K562 (cell line): ENCODE measurements around the gene ZBTB9. TPM values are rescaled to one million over a fixed set of nuclear protein-coding genes. Genes with fewer than 3 reads are reported as not detected.

Experiments used
- ATAC-seq: fragments of 200-7000 bp; cut with Tn5 transposase; 3 replicates; pipeline ENCODE4 v1.9.1; 2020; ENCODE audit warnings: moderate library complexity
- BruUV-seq: library from RNA; stranded (reverse); fragments of 400-500 nt; replicated peaks from 2 replicates; lab custom pipeline; 2021; lab: Mats Ljungman, UMichigan
- CTCF ChIA-PET: fragments of 300-600 bp; formaldehyde crosslinking; extraction: SDS; loops from one replicate; lab custom pipeline; 2021; ENCODE audit warnings: low intra/inter-chr PET ratio; lab: Yijun Ruan, JAX
- POLR2A ChIA-PET: fragments of 300-600, 350-650 bp; sonication (Branson Sonifier 250); formaldehyde crosslinking; extraction: SDS; loops from one replicate; lab custom pipeline; 2021; ENCODE audit warnings: antibody characterized with exemption, inconsistent platforms; lab: Yijun Ruan, JAX
- DNase-seq, 4 experiments: peaks; one replicate each; pipeline versions ENCODE4 v3.0.0 to v3.0.0-alpha.2; 2011 to 2018; ENCODE audit warnings: low spot score in 3 of 4, mixed read lengths in 3 of 4; ENCODE audit errors: extremely low read depth in 1 of 4
- FAIRE-seq: peaks from 2 replicates; lab custom pipeline; 2011; peaks lifted over from hg19 to GRCh38; lab: Jason Lieb, UNC
- H2AFZ ChIP-seq: 2 replicates; pipeline ENCODE4 v1.6.0; 2011; ENCODE audit warnings: low read depth, low read length, control low read depth, inconsistent platforms
- H3K27ac ChIP-seq: fragments of 200-600 bp; 3 replicates; pipeline ENCODE4 v1.8.0; 2011; ENCODE audit warnings: low read depth, mild to moderate bottlenecking, control low read depth, inconsistent platforms, low read length, moderate library complexity, mixed read lengths; ENCODE audit errors: extremely low read depth
- H3K27me3 ChIP-seq, 2 experiments: fragments of 300-600 bp in 1 of 2; 2 replicates in 1 of 2; 3 replicates in 1 of 2; pipeline versions ENCODE4 v1.6.0 to v1.8.0; 2011; ENCODE audit warnings: inconsistent platforms in 2 of 2, low read length in 2 of 2, mild to moderate bottlenecking in 1 of 2, mixed read lengths in 1 of 2, moderate library complexity in 1 of 2; ENCODE audit not compliant: control insufficient read depth in 2 of 2, insufficient read depth in 2 of 2
- H3K36me3 ChIP-seq: fragments of 300-600 bp; 3 replicates; pipeline ENCODE4 v1.8.0; 2011; ENCODE audit warnings: mild to moderate bottlenecking, low read length, inconsistent platforms; ENCODE audit not compliant: control insufficient read depth, insufficient read depth
- H3K4me1 ChIP-seq, 2 experiments: fragments of 200-600 bp in 1 of 2; replicated peaks in 1 of 2; 2 replicates in 1 of 2; 3 replicates in 1 of 2; pipeline versions ENCODE4 v1.5.1 to v1.8.0; 2011; ENCODE audit warnings: inconsistent platforms in 2 of 2, low read length in 2 of 2, mild to moderate bottlenecking in 1 of 2, mixed read lengths in 1 of 2, moderate library complexity in 1 of 2; ENCODE audit not compliant: control insufficient read depth in 2 of 2, insufficient read depth in 2 of 2
- H3K4me2 ChIP-seq: 2 replicates; pipeline ENCODE4 v1.6.1; 2011; ENCODE audit warnings: low read length, control low read depth, inconsistent platforms, mixed read lengths; ENCODE audit not compliant: insufficient read depth
- H3K4me3 ChIP-seq: fragments of 200-600 bp; sonication (generic), shearing (Covaris generic); 2 replicates; pipeline ENCODE4 v1.5.1; 2016; ENCODE audit warnings: control low read depth, inconsistent platforms
- H3K79me2 ChIP-seq: fragments of 200-600 bp; 3 replicates; pipeline ENCODE4 v1.8.0; 2011; ENCODE audit warnings: low read length, inconsistent platforms; ENCODE audit not compliant: control insufficient read depth, insufficient read depth
- H3K9ac ChIP-seq, 2 experiments: 2 replicates each; pipeline versions ENCODE4 v1.6.0 to v1.6.1; 2011; ENCODE audit warnings: low read depth in 2 of 2, low read length in 2 of 2, control low read depth in 1 of 2, inconsistent platforms in 1 of 2, mild to moderate bottlenecking in 1 of 2, mixed read lengths in 1 of 2; ENCODE audit not compliant: insufficient read depth in 1 of 2
- H3K9me1 ChIP-seq: one replicate; pipeline ENCODE4 v1.6.0; 2011; ENCODE audit warnings: inconsistent platforms, mild to moderate bottlenecking, low read length, moderate library complexity; ENCODE audit not compliant: control insufficient read depth, insufficient read depth
- H3K9me3 ChIP-seq: replicated peaks from 2 replicates; pipeline ENCODE4 v1.5.1; 2011; ENCODE audit warnings: low read depth, low read length, inconsistent platforms; ENCODE audit not compliant: control insufficient read depth, insufficient read depth
- H4K20me1 ChIP-seq: replicated peaks from 2 replicates; pipeline ENCODE4 v1.6.1; 2011; ENCODE audit warnings: low read length, inconsistent platforms, mixed read lengths; ENCODE audit not compliant: control insufficient read depth, insufficient read depth
- BRF1 ChIP-seq: IDR thresholded peaks from 3 replicates; pipeline ENCODE4 v1.6.1; 2011; ENCODE audit warnings: borderline replicate concordance, mild to moderate bottlenecking; ENCODE audit not compliant: insufficient read length; ENCODE audit errors: extremely low read depth
- EGR1 ChIP-seq: fragments of 450-650 bp; conservative IDR thresholded peaks from 2 replicates; pipeline ENCODE4 v1.6.1; 2017; ENCODE audit warnings: mild to moderate bottlenecking
- EHMT2 ChIP-seq: fragments of 450-650 bp; IDR thresholded peaks from 2 replicates; pipeline ENCODE4 v1.6.1; 2018; ENCODE audit warnings: antibody characterized with exemption
- HBP1 ChIP-seq: fragments of 450-650 bp; formaldehyde crosslinking; IDR thresholded peaks from 2 replicates; pipeline ENCODE4 v1.4.0; 2022; ENCODE audit warnings: missing genetic modification characterization
- HDAC1 ChIP-seq, 2 experiments: fragments of 450-650 bp; IDR thresholded peaks; 2 replicates each; pipeline ENCODE4 v1.6.1; 2016 to 2017; ENCODE audit warnings: inconsistent platforms in 1 of 2, mild to moderate bottlenecking in 1 of 2, moderate library complexity in 1 of 2
- MCM2 ChIP-seq: fragments of 450-650 bp; IDR thresholded peaks from 2 replicates; pipeline ENCODE4 v1.6.1; 2017; ENCODE audit warnings: low read depth, mild to moderate bottlenecking
- MCM5 ChIP-seq: fragments of 450-650 bp; IDR thresholded peaks from 2 replicates; pipeline ENCODE4 v1.6.1; 2016; ENCODE audit warnings: low read depth
- MCM7 ChIP-seq, 2 experiments: fragments of 450-650 bp; IDR thresholded peaks; 2 replicates each; pipeline ENCODE4 v1.6.1; 2016 to 2018
- PPARD ChIP-seq: fragments of 250-450 bp; sonication (Bioruptor Pico); IDR thresholded peaks from 2 replicates; pipeline ENCODE4 v1.8.0; 2022; ENCODE audit warnings: inconsistent platforms, mild to moderate bottlenecking, moderate library complexity
- RBFOX2 ChIP-seq: fragments of 200-400 bp; formaldehyde crosslinking; IDR thresholded peaks from 2 replicates; pipeline ENCODE4 v1.6.1; 2017; ENCODE audit warnings: low read depth, mild to moderate bottlenecking, low read length, moderate library complexity
- SMARCC2 ChIP-seq: fragments of 450-650 bp; IDR thresholded peaks from 2 replicates; pipeline ENCODE4 v1.6.1; 2017; ENCODE audit warnings: antibody characterized with exemption, moderate library complexity, mild to moderate bottlenecking, low read depth
- SRSF3 ChIP-seq: fragments of 200-400 bp; formaldehyde crosslinking; IDR thresholded peaks from 2 replicates; pipeline ENCODE4 v1.6.1; 2016; ENCODE audit warnings: mild to moderate bottlenecking, low read length, moderate library complexity; ENCODE audit not compliant: insufficient read depth
- TSC22D4 ChIP-seq: fragments of 450-650 bp; IDR thresholded peaks from 2 replicates; pipeline ENCODE4 v1.6.1; 2016; ENCODE audit warnings: missing genetic modification characterization, missing biosample characterization, control low read depth
- ZNF354B ChIP-seq: fragments of 250-450 bp; sonication (Bioruptor Pico); IDR thresholded peaks from 2 replicates; pipeline ENCODE4 v1.4.0; 2020
- whole genome bisulfite sequencing: fragments of 100-300 bp; shearing (Covaris generic); methylation state at CpG from one replicate; pipeline ENCODE4 v1.1.6; 2016; ENCODE audit warnings: low coverage, mixed read lengths; ENCODE audit not compliant: insufficient coverage; ENCODE audit errors: missing lambda C conversion rate; 5-methylcytosine and 5-hydroxymethylcytosine counted together
- in situ Hi-C: fragments of 300-500 bp; cut with MboI; formaldehyde crosslinking; loops from 4 replicates; pipeline ENCODE4 v1.15.0; 2018; ENCODE audit warnings: inconsistent platforms, mixed read lengths
- intact Hi-C: fragments of 100-400 bp; cut with micrococcal nuclease; formaldehyde crosslinking; loops from 2 replicates; pipeline ENCODE4 v1.14.2; 2022
- polyA plus RNA-seq, 8 experiments: library from polyadenylated mRNA; depleted of rRNA in 4 of 8; stranded (reverse) in 5 of 8; unstranded in 3 of 8; fragments of >200 nt; fragmentation: Nextera tagmentation in 2 of 8; fragmentation: Illumina TruSeq in 1 of 8; extraction: Ambion mirVana in 2 of 8; extraction: Trizol in 1 of 8; gene quantifications; 2 replicates each; pipeline versions ENCODE4 v1.2.1 to v1.2.3, GENCODE V29; 2011 to 2014; ENCODE audit warnings: inconsistent platforms in 1 of 8, missing spikeins in 1 of 8
- total RNA-seq, 7 experiments: library from RNA; depleted of rRNA in 6 of 7; stranded (reverse); fragments of >200 nt in 6 of 7; fragmentation: Illumina TruSeq in 2 of 7; extraction: Trizol in 2 of 7; gene quantifications; 2 replicates each; pipeline versions ENCODE4 v1.2.1 to v1.2.3, GENCODE V29; 2011 to 2021; ENCODE audit warnings: low replicate concordance in 1 of 7
- TF ChIP-seq, protein P1 (sequence below), 2 experiments: fragments of 250-450 bp in 1 of 2; fragments of 450-650 bp in 1 of 2; sonication (Bioruptor Pico) in 1 of 2; IDR thresholded peaks; 2 replicates each; pipeline versions ENCODE4 v1.6.1 to v1.8.0; 2016 to 2021; ENCODE audit warnings: mild to moderate bottlenecking in 2 of 2, moderate library complexity in 2 of 2, missing compliant biosample characterization in 1 of 2, missing genetic modification characterization in 1 of 2
- TF ChIP-seq, protein P2 (sequence below): fragments of 450-650 bp; IDR thresholded peaks from one replicate; pipeline ENCODE4 v1.6.1; 2018; ENCODE audit warnings: mild to moderate bottlenecking, moderate library complexity; ENCODE audit not compliant: partially characterized antibody
- TF ChIP-seq, protein P3 (sequence below): fragments of 450-650 bp; IDR thresholded peaks from 2 replicates; pipeline ENCODE4 v1.6.1; 2016

Gene ZBTB9
- total and polyA plus RNA-seq, 9 of the 15 experiments (the other 6 are each of a cell fraction or from before 2014, with no cell fraction given), result 1.9 to 19.5 (median 10.4) TPM

- Histone ChIP-seq H3K9me1 (no peaks in the 10 kb centered on the region), H3K27ac (no peak overlapping the region), H4K20me1 (no peaks in the 10 kb centered on the region; the same call in 1 of the 2 replicates), H3K9me3 (no peaks in the 10 kb centered on the region), H3K4me3 (no peak overlapping the region), H3K9ac (peak overlapping the region in 1 of 2 experiments; percentile 69; a peak in 1 of 4 replicates), H3K79me2 (peaks cover 25% of the 10 kb centered on the region), H3K4me2 (no peak overlapping the region), H2AFZ (no peak overlapping the region), H3K27me3 (no peaks in the 10 kb centered on the region), H3K4me1 (peaks cover 31 to 41% of the 10 kb centered on the region in 2 experiments), H3K36me3 (peaks cover 33% of the 10 kb centered on the region; the same call in 2 of the 3 replicates)
- WGBS, result 23% methylated on average over 8 of the region's 17 CpGs
- in situ Hi-C loops, result no loop called here
- FAIRE-seq (no peak), DNase-seq (no peak), ATAC-seq (no peak)
- POLR2A ChIA-PET, result interaction anchor here (0.6 to 1.3 kb wide), 2 partner anchors 11 to 262 kb away, joined by 3 read pairs; no protein-coding TSS in a partner anchor
- BruUV-seq, result no TSS peak
- CTCF ChIA-PET, result no interaction called here
- intact Hi-C loops, result no loop called here
- TF ChIP-seq, protein P1, sequence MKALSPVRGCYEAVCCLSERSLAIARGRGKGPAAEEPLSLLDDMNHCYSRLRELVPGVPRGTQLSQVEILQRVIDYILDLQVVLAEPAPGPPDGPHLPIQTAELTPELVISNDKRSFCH (CRISPR knock-in tag; IDR thresholded peaks at IDR 0.05), result no peak
- TF ChIP-seq, protein P1 (tag; IDR thresholded peaks at IDR 0.05), result no peak
- TF ChIP-seq MCM5 (no peak), HBP1 (0 out of 2 replicates have a peak, but pooled peaks have one; percentile 20), SRSF3 (no peak), HDAC1 (IDR thresholded peaks at IDR 0.05) (0 out of 4 replicates have a peak, but pooled peaks of 1 of the 2 experiments have one; percentile 38), MCM7 (IDR thresholded peaks at IDR 0.05) (no peak), EGR1 (0 out of 2 replicates have a peak, but pooled peaks have one; percentile 17), EHMT2 (no peak), SMARCC2 (no peak), PPARD (CRISPR knock-in tag) (no peak), RBFOX2 (no peak), TSC22D4 (tag) (peak; percentile 77; the same call in 1 of the 2 replicates), BRF1 (no peak), ZNF354B (CRISPR knock-in tag) (no peak), MCM2 (no peak)
- TF ChIP-seq, protein P2, sequence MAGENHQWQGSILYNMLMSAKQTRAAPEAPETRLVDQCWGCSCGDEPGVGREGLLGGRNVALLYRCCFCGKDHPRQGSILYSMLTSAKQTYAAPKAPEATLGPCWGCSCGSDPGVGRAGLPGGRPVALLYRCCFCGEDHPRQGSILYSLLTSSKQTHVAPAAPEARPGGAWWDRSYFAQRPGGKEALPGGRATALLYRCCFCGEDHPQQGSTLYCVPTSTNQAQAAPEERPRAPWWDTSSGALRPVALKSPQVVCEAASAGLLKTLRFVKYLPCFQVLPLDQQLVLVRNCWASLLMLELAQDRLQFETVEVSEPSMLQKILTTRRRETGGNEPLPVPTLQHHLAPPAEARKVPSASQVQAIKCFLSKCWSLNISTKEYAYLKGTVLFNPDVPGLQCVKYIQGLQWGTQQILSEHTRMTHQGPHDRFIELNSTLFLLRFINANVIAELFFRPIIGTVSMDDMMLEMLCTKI, result no peak
- TF ChIP-seq, protein P3, sequence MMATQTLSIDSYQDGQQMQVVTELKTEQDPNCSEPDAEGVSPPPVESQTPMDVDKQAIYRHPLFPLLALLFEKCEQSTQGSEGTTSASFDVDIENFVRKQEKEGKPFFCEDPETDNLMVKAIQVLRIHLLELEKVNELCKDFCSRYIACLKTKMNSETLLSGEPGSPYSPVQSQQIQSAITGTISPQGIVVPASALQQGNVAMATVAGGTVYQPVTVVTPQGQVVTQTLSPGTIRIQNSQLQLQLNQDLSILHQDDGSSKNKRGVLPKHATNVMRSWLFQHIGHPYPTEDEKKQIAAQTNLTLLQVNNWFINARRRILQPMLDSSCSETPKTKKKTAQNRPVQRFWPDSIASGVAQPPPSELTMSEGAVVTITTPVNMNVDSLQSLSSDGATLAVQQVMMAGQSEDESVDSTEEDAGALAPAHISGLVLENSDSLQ, result no peak
Observed at GRCh38 chr6:33433544-33434191, 20.7 kb upstream of the ZBTB9 start.
